ENCODE measurements around the gene BCAS3. TPM values are rescaled to one million over a fixed set of nuclear protein-coding genes. Genes with fewer than 3 reads are reported as not detected.

BCAS3 gene
- total RNA-seq, 1 experiment from 2014 or later: 14.4 TPM

GRCh38 chr17:60939318-60939717, 261.7 kb downstream of the BCAS3 start:
- H3K4me1 ChIP-seq (ENCODE audit: insufficient read depth, low read length, poor library complexity, severe bottlenecking): no peaks in the 10 kb centered on the region
- no peak overlapping the region for H3K4me3 ChIP-seq (ENCODE audit: low read depth, low read length, poor library complexity, severe bottlenecking)
- H3K27me3 ChIP-seq (replicated peaks; ENCODE audit: insufficient read depth, low read depth, low read length, poor library complexity): no peaks in the 10 kb centered on the region
- no peaks in the 10 kb centered on the region for H3K36me3 ChIP-seq (ENCODE audit: insufficient read depth, low read length, poor library complexity, severe bottlenecking)
- H3K27ac ChIP-seq (ENCODE audit: low read depth, low read length, poor library complexity, severe bottlenecking): no peak overlapping the region
- no TSS peak for BruUV-seq (replicated peaks)
- DNase-seq (ENCODE audit: low spot score): no peak
- TF ChIP-seq CTCF (conservative IDR thresholded peaks at IDR 0.05; ENCODE audit: low read depth, low read length): no peak
- no peak for TF ChIP-seq EZH2 (IDR thresholded peaks at IDR 0.05; ENCODE audit: borderline replicate concordance, low read depth, low read length, poor library complexity, severe bottlenecking)
- intact Hi-C loops (cut with micrococcal nuclease; ENCODE audit: unreplicated experiment): no loop called here
- ChIA-PET POLR2A (ENCODE audit: low non-redundant PET) (no interaction called here), CTCF (no interaction called here)
- no peaks in the 10 kb centered on the region for H3K9me3 ChIP-seq (ENCODE audit: low read depth, low read length, poor library complexity, severe bottlenecking)

- Histone ChIP-seq H3K4me3 (ENCODE audit: low read depth, low read length, poor library complexity, severe bottlenecking) (no peak overlapping the region), H3K36me3 (ENCODE audit: insufficient read depth, low read length, poor library complexity, severe bottlenecking) (no peaks in the 10 kb centered on the region), H3K4me1 (ENCODE audit: insufficient read depth, low read length, poor library complexity, severe bottlenecking) (no peaks in the 10 kb centered on the region), H3K27ac (ENCODE audit: low read depth, low read length, poor library complexity, severe bottlenecking) (no peak overlapping the region), H3K27me3 (replicated peaks; ENCODE audit: insufficient read depth, low read depth, low read length, poor library complexity) (no peaks in the 10 kb centered on the region), H3K9me3 (ENCODE audit: low read depth, low read length, poor library complexity, severe bottlenecking) (no peaks in the 10 kb centered on the region)
- no TSS peak for BruUV-seq (replicated peaks)
- no peak for DNase-seq (ENCODE audit: low spot score)
- ChIA-PET POLR2A (ENCODE audit: low non-redundant PET) (no interaction called here), CTCF (no interaction called here)
- intact Hi-C loops (cut with micrococcal nuclease; ENCODE audit: unreplicated experiment): no loop called here
- TF ChIP-seq CTCF (conservative IDR thresholded peaks at IDR 0.05; ENCODE audit: low read depth, low read length) (no peak), EZH2 (IDR thresholded peaks at IDR 0.05; ENCODE audit: borderline replicate concordance, low read depth, low read length, poor library complexity, severe bottlenecking) (no peak)
Measured at GRCh38 chr17:60941028-60941427, 263.4 kb downstream of the BCAS3 start.

- no peak overlapping the region for H3K27ac ChIP-seq (ENCODE audit: low read depth, low read length, poor library complexity, severe bottlenecking)
- CTCF ChIA-PET: no interaction called here
- no peaks in the 10 kb centered on the region for H3K9me3 ChIP-seq (ENCODE audit: low read depth, low read length, poor library complexity, severe bottlenecking)
- H3K27me3 ChIP-seq (replicated peaks; ENCODE audit: insufficient read depth, low read depth, low read length, poor library complexity): no peaks in the 10 kb centered on the region
- TF ChIP-seq EZH2 (IDR thresholded peaks at IDR 0.05; ENCODE audit: borderline replicate concordance, low read depth, low read length, poor library complexity, severe bottlenecking) (no peak), CTCF (conservative IDR thresholded peaks at IDR 0.05; ENCODE audit: low read depth, low read length) (no peak)
- no peaks in the 10 kb centered on the region for H3K4me1 ChIP-seq (ENCODE audit: insufficient read depth, low read length, poor library complexity, severe bottlenecking)
- intact Hi-C loops (cut with micrococcal nuclease; ENCODE audit: unreplicated experiment): no loop called here
- POLR2A ChIA-PET (ENCODE audit: low non-redundant PET): no interaction called here
- H3K4me3 ChIP-seq (ENCODE audit: low read depth, low read length, poor library complexity, severe bottlenecking): no peak overlapping the region
- DNase-seq (ENCODE audit: low spot score): no peak
- H3K36me3 ChIP-seq (ENCODE audit: insufficient read depth, low read length, poor library complexity, severe bottlenecking): no peaks in the 10 kb centered on the region
- no TSS peak for BruUV-seq (replicated peaks)
Measured at GRCh38 chr17:60941571-60941970, 263.9 kb downstream of the BCAS3 start.

All from A673 (cell line).